Mammary epithelial cell (primary cell): ENCODE results near the gene SLC35E2B.
"Not testable (repeated sequence)": the region's sequence is repeated elsewhere in the genome, so short reads cannot be mapped to it uniquely, and the experiment has no call there.

Experiments
- EZH2 ChIP-seq: IDR thresholded peaks from 2 replicates; pipeline ENCODE4 v1.6.1; 2012; ENCODE audit warnings: low read length, inconsistent platforms, borderline replicate concordance
- TF ChIP-seq, protein P1 (sequence below), 2 donors: IDR thresholded peaks in 1 of 2; conservative IDR thresholded peaks in 1 of 2; 2 replicates each; pipeline ENCODE4 v1.5.1; 2011 to 2012; ENCODE audit warnings: inconsistent platforms in 2 of 2, low read length in 2 of 2, mild to moderate bottlenecking in 2 of 2, control low read depth in 1 of 2, low read depth in 1 of 2; ENCODE audit not compliant: insufficient read depth in 1 of 2; ENCODE audit errors: extremely low read depth in 1 of 2

DNA sequence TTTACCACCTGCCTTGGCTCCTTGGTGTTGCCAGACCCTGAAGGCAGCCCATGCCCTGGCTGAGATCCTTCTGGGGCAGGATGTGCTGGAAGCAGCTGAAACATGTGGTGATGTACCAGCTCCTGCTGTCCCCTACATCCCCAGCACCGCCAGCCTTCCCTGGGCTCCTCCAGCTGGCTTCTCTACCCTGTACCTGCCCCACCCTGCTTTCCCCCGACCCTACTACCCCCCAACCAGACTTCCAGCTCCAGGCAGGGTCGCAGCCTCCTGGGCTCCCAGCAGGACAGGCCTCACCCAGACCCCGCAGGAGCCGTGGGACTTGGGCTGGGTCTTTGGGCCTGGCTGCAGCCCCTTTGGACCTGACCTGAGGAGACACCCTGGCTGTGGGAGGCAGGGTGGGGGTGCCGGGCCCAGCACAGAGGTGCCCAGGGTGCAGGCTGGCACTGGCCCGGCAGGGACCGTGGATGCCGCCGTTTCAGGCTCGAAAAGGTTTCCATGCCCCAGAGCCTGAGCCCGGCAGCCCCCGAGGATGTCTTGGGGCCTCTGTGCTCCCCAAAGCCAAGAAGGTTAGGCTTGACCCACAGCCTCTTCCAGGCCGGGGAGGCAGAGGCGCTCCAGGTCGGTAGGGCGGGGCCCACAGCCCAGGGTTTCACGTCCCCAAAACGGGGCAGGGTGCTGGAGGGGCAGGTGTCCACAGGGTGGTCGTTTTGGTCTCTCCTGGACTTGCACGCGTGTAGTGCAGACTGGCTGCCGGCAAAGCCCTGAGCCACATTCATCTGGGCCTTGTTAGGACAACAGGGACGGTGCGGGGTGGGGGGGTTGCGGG lies 5.0 kb upstream of the SLC35E2B start:
- TF ChIP-seq, protein P1, sequence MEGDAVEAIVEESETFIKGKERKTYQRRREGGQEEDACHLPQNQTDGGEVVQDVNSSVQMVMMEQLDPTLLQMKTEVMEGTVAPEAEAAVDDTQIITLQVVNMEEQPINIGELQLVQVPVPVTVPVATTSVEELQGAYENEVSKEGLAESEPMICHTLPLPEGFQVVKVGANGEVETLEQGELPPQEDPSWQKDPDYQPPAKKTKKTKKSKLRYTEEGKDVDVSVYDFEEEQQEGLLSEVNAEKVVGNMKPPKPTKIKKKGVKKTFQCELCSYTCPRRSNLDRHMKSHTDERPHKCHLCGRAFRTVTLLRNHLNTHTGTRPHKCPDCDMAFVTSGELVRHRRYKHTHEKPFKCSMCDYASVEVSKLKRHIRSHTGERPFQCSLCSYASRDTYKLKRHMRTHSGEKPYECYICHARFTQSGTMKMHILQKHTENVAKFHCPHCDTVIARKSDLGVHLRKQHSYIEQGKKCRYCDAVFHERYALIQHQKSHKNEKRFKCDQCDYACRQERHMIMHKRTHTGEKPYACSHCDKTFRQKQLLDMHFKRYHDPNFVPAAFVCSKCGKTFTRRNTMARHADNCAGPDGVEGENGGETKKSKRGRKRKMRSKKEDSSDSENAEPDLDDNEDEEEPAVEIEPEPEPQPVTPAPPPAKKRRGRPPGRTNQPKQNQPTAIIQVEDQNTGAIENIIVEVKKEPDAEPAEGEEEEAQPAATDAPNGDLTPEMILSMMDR (conservative IDR thresholded peaks at IDR 0.05 in 1 of 2, IDR thresholded peaks at IDR 0.05 in 1 of 2; ENCODE audit: extremely low read depth in 1 of 2, insufficient read depth in 1 of 2, low read depth in 1 of 2, low read length in 2 of 2) = not testable (repeated sequence)
- not testable (repeated sequence) for TF ChIP-seq EZH2
